ENCODE data around the gene MAEA.

MAEA gene

DNA sequence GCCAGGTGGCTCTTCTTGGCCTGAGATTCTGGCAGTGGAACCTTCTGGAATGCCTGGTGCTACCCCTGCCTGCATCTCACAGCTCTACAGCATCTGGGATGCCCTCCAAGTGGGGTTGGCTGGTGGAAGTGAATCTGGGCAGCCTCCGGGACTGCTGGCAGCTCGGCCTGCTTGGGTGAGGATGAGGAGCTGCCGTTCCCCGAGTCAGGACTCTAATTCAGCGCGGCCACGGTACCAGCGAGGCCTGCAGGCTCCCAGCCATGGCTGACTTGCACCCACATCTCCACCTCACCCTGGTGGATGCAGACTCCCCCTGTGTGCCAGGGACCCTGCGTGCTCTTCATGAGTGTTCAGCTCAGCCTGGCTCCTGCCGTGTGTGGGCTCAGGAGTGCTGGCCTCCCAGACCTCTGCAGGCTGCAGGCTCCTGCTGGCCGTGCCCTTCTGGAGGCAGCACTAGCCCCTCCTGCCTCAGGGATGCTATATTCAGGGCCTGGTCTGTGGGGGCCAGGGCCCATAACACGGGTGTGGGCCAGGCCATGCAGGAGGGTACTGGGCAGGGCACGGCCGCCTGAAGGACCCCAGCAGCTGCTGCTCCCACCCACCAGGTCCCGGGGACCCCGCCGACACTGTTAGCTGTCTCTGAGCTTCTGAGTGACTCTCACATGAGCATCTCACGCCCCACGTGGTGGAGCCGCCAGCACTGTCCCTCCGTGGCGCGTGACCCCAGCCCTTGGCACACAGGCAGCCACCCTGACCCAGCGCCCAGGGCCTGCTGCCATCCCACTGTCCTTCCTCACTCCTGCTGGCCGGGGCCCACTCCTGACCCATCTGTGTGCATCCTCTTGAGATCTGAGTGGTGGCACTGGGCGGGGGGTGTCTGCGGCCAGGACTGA lies 67.9 kb downstream of the MAEA start:
- TF ChIP-seq, protein P1, sequence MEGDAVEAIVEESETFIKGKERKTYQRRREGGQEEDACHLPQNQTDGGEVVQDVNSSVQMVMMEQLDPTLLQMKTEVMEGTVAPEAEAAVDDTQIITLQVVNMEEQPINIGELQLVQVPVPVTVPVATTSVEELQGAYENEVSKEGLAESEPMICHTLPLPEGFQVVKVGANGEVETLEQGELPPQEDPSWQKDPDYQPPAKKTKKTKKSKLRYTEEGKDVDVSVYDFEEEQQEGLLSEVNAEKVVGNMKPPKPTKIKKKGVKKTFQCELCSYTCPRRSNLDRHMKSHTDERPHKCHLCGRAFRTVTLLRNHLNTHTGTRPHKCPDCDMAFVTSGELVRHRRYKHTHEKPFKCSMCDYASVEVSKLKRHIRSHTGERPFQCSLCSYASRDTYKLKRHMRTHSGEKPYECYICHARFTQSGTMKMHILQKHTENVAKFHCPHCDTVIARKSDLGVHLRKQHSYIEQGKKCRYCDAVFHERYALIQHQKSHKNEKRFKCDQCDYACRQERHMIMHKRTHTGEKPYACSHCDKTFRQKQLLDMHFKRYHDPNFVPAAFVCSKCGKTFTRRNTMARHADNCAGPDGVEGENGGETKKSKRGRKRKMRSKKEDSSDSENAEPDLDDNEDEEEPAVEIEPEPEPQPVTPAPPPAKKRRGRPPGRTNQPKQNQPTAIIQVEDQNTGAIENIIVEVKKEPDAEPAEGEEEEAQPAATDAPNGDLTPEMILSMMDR (IDR thresholded peaks at IDR 0.05; ENCODE audit: low read depth, low read length): no peak
- TF ChIP-seq MYC (IDR thresholded peaks at IDR 0.05; ENCODE audit: low read depth, low read length) (no peak), POLR2A (IDR thresholded peaks at IDR 0.05; ENCODE audit: extremely low read depth, insufficient read length) (no peak)
- TF ChIP-seq, protein P2, sequence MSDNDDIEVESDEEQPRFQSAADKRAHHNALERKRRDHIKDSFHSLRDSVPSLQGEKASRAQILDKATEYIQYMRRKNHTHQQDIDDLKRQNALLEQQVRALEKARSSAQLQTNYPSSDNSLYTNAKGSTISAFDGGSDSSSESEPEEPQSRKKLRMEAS (IDR thresholded peaks at IDR 0.05; ENCODE audit: low read depth, low read length): no peak
- no peak overlapping the region for H3K4me3 ChIP-seq (ENCODE audit: low read depth, low read length)
- no peak for DNase-seq (ENCODE audit: low read depth)

DNA sequence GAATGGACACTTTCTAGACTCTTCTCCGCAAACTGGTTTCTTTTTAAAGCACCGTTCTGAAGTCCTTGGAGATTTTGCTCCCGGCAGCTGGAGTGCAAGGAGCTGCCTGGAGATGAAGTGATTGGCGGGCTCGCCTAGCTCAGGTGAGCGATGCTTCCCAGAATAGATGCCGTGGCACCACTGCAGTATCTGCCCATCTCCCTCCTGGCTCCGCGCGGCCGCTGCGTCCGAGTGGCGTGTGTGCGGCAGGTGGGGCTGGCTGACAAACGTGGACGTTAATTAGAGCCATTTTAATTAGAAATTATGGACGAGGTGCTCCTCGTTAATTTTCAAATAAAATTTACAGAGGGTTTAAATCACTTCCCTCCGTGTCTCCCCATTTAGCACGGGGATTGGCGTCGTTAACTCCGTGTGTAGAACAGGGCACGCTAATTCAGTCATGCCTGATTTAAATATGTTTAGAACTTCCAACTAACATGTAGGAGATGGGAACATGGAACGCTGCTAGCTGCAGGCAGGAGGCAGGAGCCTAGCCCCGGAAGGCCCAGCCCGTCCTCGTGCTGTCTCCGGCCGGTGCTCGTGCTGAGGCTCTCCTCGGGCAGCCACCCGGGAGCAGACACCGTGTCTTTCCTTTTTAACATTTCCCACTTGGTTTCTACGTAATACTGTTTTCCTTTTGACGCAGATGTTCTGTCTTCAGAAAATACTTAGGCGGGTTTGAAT lies 68.9 kb downstream of the MAEA start:
- DNase-seq (ENCODE audit: low read depth): no peak
- TF ChIP-seq, protein P2 (IDR thresholded peaks at IDR 0.05; ENCODE audit: low read depth, low read length): no peak
- TF ChIP-seq POLR2A (IDR thresholded peaks at IDR 0.05; ENCODE audit: extremely low read depth, insufficient read length): no peak
- TF ChIP-seq, protein P1 (IDR thresholded peaks at IDR 0.05; ENCODE audit: low read depth, low read length): no peak
- H3K4me3 ChIP-seq (ENCODE audit: low read depth, low read length): no peak overlapping the region

DNA sequence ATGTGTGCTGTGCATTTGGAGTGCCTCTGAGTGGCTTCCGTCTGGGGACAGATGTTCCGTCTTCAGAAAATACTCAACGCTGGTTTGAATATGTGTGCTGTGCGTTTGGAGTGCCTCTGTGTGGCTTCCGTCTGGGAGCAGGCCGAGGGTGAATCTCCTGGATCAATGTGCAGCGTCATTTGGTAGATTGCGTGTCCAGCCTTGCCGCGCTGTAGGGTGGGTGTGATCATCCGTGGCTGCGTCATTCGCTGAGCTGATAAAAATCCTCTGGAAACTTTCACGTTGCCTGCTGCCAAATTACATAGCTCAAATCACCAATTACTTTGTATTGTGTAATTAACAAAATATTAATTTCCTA lies 69.4 kb downstream of the MAEA start:
- H3K4me3 ChIP-seq (ENCODE audit: low read depth, low read length): no peak overlapping the region
- TF ChIP-seq, protein P2 (IDR thresholded peaks at IDR 0.05; ENCODE audit: low read depth, low read length): no peak
- TF ChIP-seq, protein P1 (IDR thresholded peaks at IDR 0.05; ENCODE audit: low read depth, low read length): no peak
- TF ChIP-seq POLR2A (IDR thresholded peaks at IDR 0.05; ENCODE audit: extremely low read depth, insufficient read length): no peak
- TF ChIP-seq MYC (IDR thresholded peaks at IDR 0.05; ENCODE audit: low read depth, low read length): no peak
- no peak for DNase-seq (ENCODE audit: low read depth)

DNA sequence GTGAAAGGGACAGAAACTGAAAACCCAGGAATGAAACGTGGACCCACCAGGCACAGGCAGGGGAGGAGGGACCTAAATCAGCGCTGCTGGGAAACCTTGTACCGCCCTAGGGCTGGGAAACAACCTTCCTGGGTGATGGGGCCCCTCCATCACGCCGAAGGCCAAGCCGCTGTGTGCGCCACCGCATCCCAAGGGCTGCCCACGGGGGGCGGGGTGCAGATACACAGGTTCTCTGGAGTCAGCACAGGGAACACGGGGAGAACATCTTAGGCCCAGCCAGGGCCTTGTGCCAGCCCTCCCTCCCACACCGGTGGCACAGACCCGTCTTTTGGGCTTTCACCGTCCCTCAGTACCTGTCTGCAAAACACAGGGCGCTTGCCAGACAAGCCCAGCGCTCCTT lies 70.3 kb downstream of the MAEA start:
- DNase-seq (ENCODE audit: low read depth): no peak
- H3K4me3 ChIP-seq (ENCODE audit: low read depth, low read length): no peak overlapping the region
- no peak for TF ChIP-seq MYC (IDR thresholded peaks at IDR 0.05; ENCODE audit: low read depth, low read length)

DNA sequence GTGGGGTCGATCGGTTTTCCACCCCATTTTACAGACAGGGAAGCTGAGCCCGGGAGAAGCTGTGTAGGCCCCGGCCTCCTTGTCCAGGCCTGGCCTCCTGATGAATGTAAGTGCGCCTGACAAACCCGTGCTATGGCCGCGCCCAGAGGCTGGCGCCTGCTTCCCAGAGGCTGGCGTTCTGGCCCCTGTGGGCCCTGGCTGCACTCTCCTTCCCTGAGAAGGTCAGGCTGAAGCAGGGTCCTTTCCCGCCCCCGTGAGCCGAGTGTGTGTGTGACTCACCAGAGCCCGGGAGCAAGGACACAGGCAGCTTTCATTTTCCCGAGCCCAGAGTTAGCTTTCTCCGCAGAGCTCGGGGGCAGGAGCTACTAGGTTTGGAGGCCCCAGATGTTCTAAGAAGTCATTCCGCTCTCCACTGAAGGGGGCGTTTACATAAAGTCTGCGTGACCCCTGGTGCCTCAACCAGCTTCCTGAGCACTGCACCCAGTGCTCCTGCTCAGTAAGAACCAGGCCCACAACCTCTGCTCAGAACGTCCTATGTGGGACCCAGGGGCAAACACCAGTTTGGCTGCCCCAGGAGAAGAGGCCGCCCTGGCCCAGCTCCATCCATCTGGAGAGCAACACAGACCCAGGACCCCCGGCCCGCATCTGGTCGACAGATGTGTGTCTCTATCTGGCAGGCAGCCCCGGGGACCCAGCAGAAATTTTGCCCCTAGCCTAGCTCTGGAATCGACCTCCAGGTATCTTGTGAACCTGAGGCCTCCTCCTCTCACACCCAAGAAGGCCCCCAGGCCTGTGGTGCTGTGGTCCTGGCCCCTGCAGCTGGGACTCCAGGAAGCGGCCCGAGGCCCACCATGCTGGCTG lies 71.0 kb downstream of the MAEA start:
- TF ChIP-seq, protein P1 (IDR thresholded peaks at IDR 0.05; ENCODE audit: low read depth, low read length): no peak
- TF ChIP-seq MYC (IDR thresholded peaks at IDR 0.05; ENCODE audit: low read depth, low read length): no peak
- TF ChIP-seq, protein P2 (IDR thresholded peaks at IDR 0.05; ENCODE audit: low read depth, low read length): no peak
- no peak for DNase-seq (ENCODE audit: low read depth)
- no peak overlapping the region for H3K4me3 ChIP-seq (ENCODE audit: low read depth, low read length)

DNA sequence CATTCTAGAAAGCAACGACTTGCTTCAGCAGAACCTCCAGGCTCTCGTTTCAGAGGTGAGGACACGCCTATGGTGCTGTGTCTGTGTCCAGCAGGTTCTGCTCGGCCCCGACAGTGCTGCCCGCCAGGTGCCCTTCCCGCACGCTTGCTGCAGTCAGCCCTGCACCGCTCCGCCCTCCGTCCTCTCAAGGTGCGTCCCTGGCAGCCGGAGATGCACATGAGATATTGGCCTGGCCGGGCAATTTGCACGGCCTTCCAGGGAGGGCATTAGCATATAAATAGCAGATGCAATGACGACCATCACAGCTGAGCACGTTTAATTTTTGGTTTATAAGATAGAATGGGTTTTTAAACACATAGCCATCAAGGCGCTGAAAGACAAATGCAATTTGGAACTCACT lies 71.7 kb downstream of the MAEA start:
- DNase-seq (ENCODE audit: low read depth): no peak
- H3K4me3 ChIP-seq (ENCODE audit: low read depth, low read length): no peak overlapping the region
- TF ChIP-seq, protein P2 (IDR thresholded peaks at IDR 0.05; ENCODE audit: low read depth, low read length): no peak
- no peak for TF ChIP-seq POLR2A (IDR thresholded peaks at IDR 0.05; ENCODE audit: extremely low read depth, insufficient read length)
- TF ChIP-seq MYC (IDR thresholded peaks at IDR 0.05; ENCODE audit: low read depth, low read length): no peak
- TF ChIP-seq, protein P1 (IDR thresholded peaks at IDR 0.05; ENCODE audit: low read depth, low read length): no peak

Measured in NB4 (cell line).